Activated CD4-positive, alpha-beta T cell treated with anti-CD3 and anti-CD28 coated beads for 36 hours (primary cell): ENCODE results near the gene PTPN12. TPM values are rescaled to one million over a fixed set of nuclear protein-coding genes. Genes with fewer than 3 reads are reported as not detected.
"Not testable (repeated sequence)": the region's sequence is repeated elsewhere in the genome, so short reads cannot be mapped to it uniquely, and the experiment has no call there.

ENCODE experiments used
- ATAC-seq: fragments of 200-7000 bp; cut with Tn5 transposase; one replicate; pipeline ENCODE4 v1.10.0; 2021; ENCODE audit warnings: mild to moderate bottlenecking, moderate library complexity
- CTCF ChIA-PET: fragments of 350-600 bp; sonication (Branson Sonifier 250); formaldehyde crosslinking; loops from one replicate; lab custom pipeline; 2021; ENCODE audit warnings: antibody characterized with exemption; lab: Charles Lee
- POLR2A ChIA-PET: fragments of 350-600 bp; sonication (Branson Sonifier 250); formaldehyde crosslinking; loops from one replicate; lab custom pipeline; 2021; ENCODE audit warnings: antibody characterized with exemption, inconsistent platforms; lab: Charles Lee
- DNase-seq: peaks from one replicate; pipeline ENCODE4 v3.0.0-alpha.2; 2020
- H3K27ac Mint-ChIP-seq: one replicate; pipeline ENCODE4 v1.8.0; 2021; ENCODE audit warnings: mixed read lengths
- H3K27me3 Mint-ChIP-seq: one replicate; pipeline ENCODE4 v1.8.0; 2021; ENCODE audit warnings: mixed read lengths
- H3K36me3 Mint-ChIP-seq: one replicate; pipeline ENCODE4 v1.8.0; 2021; ENCODE audit warnings: low read depth, mixed read lengths
- H3K4me1 Mint-ChIP-seq: one replicate; pipeline ENCODE4 v1.8.0; 2021; ENCODE audit warnings: mixed read lengths
- H3K4me3 Mint-ChIP-seq: one replicate; pipeline ENCODE4 v1.8.0; 2021; ENCODE audit warnings: mild to moderate bottlenecking, moderate library complexity, mixed read lengths
- H3K9me3 Mint-ChIP-seq: one replicate; pipeline ENCODE4 v1.8.0; 2021; ENCODE audit warnings: low read depth, mixed read lengths
- intact Hi-C, 2 experiments: fragments of 100-400 bp; cut with DNase I in 1 of 2; cut with micrococcal nuclease in 1 of 2; formaldehyde crosslinking; loops; one replicate each; pipeline versions ENCODE4 v1.14.2 to v1.15.1; 2022 to 2024; cut with DNase I, micrococcal nuclease
- total RNA-seq, 2 experiments: library from RNA; stranded (reverse); gene quantifications; one replicate each; pipeline ENCODE4 v1.2.3, GENCODE V29; 2021

The PTPN12 gene
- total RNA-seq, 2 experiments from 2014 or later, result 8.5 to 12.0 TPM

DNA sequence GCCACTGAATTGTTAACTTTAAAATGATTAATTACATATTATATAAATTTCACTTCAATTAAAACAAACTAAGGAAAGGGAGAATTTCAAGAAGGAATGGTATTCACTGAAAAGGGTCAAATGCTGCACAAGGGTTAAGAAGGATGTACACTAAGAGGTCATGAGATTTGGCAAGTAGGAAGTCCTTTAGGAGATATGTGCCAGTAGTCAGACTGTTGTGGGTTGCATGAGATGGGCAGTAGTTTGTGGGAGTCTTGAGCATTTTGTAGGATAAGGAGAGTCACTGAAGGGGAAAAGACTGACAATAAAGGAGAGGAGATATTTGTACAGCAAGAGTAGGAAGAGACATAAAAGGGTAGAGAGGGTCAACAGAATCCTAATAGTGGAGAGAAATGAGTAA lies 12.4 kb upstream of the PTPN12 start:
- no peak for DNase-seq
- intact Hi-C loops, result no loop called here
- Mint-ChIP-seq H3K9me3 (no peaks in the 10 kb centered on the region), H3K4me3 (no peak overlapping the region), H3K4me1 (peaks cover 2% of the 10 kb centered on the region), H3K36me3 (no peaks in the 10 kb centered on the region), H3K27me3 (no peaks in the 10 kb centered on the region), H3K27ac (no peak overlapping the region)
- ChIA-PET CTCF (no interaction called here), POLR2A (no interaction called here)
- no peak for ATAC-seq

DNA sequence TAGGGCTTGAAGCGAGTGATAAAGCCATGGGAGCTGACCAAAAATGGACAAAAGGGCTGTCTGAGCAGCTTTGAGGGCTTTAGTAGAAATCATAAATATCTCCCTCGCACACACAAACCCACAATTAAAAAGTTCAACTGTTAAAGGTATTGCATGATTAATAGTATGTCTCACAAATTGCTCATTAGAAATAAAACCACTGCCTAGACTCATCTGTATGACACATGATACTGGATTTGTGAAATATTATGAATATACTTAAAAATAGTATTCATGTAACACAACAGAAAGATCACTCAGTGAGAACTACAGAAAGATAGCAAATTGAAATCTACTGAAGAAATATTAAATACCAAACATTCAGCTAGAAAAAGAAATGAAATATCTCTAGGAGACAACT lies 11.9 kb upstream of the PTPN12 start:
- no peak overlapping the region for H3K27ac Mint-ChIP-seq
- intact Hi-C loops, result no loop called here

DNA sequence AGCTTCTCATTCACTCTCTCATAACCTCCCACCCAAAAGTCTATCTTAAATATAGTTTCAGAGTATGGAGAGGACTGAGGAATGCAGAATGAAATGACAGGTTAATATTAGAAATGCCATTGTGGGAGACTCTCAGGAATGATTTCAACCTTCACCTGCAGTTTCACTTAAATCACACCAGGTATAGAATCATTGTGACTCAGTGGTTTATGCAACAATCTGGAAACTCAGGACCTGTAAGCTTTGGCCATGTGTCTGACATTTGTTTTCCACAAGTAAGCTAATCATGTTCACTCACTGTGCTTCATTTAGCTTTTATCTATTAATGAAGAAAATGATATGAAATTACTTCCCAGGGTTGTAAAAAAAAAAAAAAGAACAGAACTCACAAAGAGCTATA lies 8.7 kb upstream of the PTPN12 start:
- Mint-ChIP-seq H3K4me1 (peaks cover 5% of the 10 kb centered on the region), H3K27ac (no peak overlapping the region), H3K9me3 (no peaks in the 10 kb centered on the region), H3K36me3 (no peaks in the 10 kb centered on the region), H3K4me3 (no peak overlapping the region), H3K27me3 (no peaks in the 10 kb centered on the region)
- POLR2A ChIA-PET, result no interaction called here
- CTCF ChIA-PET, result interaction anchor here (0.6 to 0.7 kb wide), 2 partner anchors 13 to 61 kb away, joined by 3 to 5 read pairs; no protein-coding TSS in a partner anchor
- DNase-seq (no peak), ATAC-seq (no peak)
- intact Hi-C loops, result no loop called here

More for the DNA sequence above, 11.9 kb upstream of the PTPN12 start:
- H3K4me1 Mint-ChIP-seq, result peaks cover 2% of the 10 kb centered on the region
- H3K27me3 Mint-ChIP-seq, result no peaks in the 10 kb centered on the region
- POLR2A ChIA-PET, result no interaction called here
- DNase-seq, result no peak
- H3K4me3 Mint-ChIP-seq, result no peak overlapping the region
- H3K36me3 Mint-ChIP-seq, result no peaks in the 10 kb centered on the region
- ATAC-seq, result no peak
- CTCF ChIA-PET, result no interaction called here
- H3K9me3 Mint-ChIP-seq, result no peaks in the 10 kb centered on the region

DNA sequence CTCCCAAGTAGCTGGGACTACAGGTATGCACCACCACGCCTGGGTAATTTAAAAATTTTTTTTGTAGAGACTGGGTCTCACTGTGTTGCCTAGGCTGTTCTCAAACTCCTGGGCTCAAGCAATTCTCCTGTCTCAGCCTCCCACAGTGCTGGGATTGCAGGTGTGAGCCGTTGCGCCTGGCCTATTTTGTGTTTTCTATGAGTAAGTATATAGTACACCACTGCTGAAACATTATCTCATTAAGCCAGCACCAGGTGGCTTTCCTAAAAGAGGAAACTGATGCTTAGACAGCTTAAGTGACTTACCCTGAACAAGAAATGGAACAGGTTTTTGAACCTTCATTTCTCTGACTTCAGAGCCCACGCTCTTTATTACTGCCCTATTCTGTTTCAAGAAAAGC lies 7.8 kb upstream of the PTPN12 start:
- Mint-ChIP-seq H3K9me3 (no peaks in the 10 kb centered on the region), H3K27ac (no peak overlapping the region), H3K36me3 (no peaks in the 10 kb centered on the region), H3K4me1 (peaks cover 5% of the 10 kb centered on the region), H3K4me3 (no peak overlapping the region), H3K27me3 (no peaks in the 10 kb centered on the region)
- ChIA-PET CTCF (no interaction called here), POLR2A (interaction anchor here (0.7 kb wide), 1 partner anchor 192 kb away, joined by 3 read pairs; no protein-coding TSS in a partner anchor)
- DNase-seq (no peak), ATAC-seq (no peak)
- intact Hi-C loops, result no loop called here

DNA sequence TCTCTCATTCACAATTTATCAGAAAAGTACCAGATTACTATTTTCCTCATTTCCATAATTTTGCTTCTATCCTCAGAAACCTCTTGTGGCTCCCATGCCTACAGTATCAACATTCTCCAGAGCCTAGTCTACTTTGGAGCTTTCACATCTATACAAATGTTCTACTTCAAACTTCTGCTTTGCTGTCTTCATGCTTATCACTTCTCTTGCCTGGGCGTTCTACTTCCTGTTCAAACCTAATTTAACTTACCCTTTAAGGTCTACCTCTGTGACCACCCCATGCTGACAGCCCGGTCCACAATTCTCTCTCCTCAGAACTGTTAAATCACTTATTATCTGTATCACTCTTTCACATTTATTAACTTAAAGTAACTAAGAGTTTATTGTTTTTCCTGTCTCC lies 6.1 kb upstream of the PTPN12 start:
- H3K27ac Mint-ChIP-seq, result no peak overlapping the region
- ChIA-PET CTCF (interaction anchor here (0.6 kb wide), 1 partner anchor 229 kb away, joined by 3 read pairs; no protein-coding TSS in a partner anchor), POLR2A (no interaction called here)
- no peak for DNase-seq
- intact Hi-C loops, result no loop called here
- no peaks in the 10 kb centered on the region for H3K27me3 Mint-ChIP-seq
- H3K36me3 Mint-ChIP-seq, result no peaks in the 10 kb centered on the region
- no peaks in the 10 kb centered on the region for H3K9me3 Mint-ChIP-seq
- peaks cover 7% of the 10 kb centered on the region for H3K4me1 Mint-ChIP-seq
- no peak overlapping the region for H3K4me3 Mint-ChIP-seq
- ATAC-seq, result no peak

DNA sequence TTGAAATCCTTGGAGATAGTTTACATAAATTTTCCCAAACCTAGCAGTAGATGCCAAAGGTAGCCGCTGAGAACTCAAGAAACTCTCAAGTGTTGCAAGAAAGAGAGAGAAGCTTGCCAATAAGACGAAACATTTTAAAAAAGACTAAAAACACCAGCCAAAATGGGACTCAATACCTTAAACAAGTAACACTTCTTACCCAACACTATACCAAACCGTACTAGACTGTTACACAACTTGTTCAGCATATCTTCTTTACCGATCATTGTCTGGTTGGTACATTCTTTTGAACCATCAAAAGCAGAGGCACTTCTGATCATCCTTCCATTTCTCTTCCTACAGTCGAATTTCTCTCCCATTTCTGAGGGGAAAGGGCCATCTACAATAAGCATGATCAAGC lies 4.8 kb upstream of the PTPN12 start:
- Mint-ChIP-seq H3K9me3 (no peaks in the 10 kb centered on the region), H3K4me3 (no peak overlapping the region), H3K27ac (no peak overlapping the region), H3K4me1 (peaks cover 8% of the 10 kb centered on the region), H3K27me3 (no peaks in the 10 kb centered on the region), H3K36me3 (no peaks in the 10 kb centered on the region)
- CTCF ChIA-PET, result no interaction called here
- DNase-seq (no peak), ATAC-seq (no peak)
- POLR2A ChIA-PET, result no interaction called here
- intact Hi-C loops, result no loop called here

DNA sequence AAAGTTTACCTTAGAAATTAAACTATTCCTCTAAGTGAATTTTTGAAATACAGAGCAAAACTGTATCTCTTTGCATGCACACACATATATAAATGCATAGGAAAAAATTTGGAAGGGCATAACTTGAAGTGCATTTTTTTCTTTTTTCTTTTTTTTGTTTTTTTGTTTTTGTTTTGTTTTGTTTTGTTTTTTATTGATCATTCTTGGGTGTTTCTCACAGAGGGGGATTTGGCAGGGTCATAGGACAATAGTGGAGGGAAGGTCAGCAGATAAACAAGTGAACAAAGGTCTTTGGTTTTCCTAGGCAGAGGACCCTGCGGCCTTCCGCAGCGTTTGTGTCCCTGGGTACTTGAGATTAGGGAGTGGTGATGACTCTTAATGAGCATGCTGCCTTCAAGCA lies 4.4 kb upstream of the PTPN12 start:
- intact Hi-C loops, H3K27me3 Mint-ChIP-seq, H3K4me3 Mint-ChIP-seq, DNase-seq, POLR2A ChIA-PET, H3K27ac Mint-ChIP-seq, H3K9me3 Mint-ChIP-seq, CTCF ChIA-PET, H3K4me1 Mint-ChIP-seq, H3K36me3 Mint-ChIP-seq, ATAC-seq: not testable (repeated sequence)

DNA sequence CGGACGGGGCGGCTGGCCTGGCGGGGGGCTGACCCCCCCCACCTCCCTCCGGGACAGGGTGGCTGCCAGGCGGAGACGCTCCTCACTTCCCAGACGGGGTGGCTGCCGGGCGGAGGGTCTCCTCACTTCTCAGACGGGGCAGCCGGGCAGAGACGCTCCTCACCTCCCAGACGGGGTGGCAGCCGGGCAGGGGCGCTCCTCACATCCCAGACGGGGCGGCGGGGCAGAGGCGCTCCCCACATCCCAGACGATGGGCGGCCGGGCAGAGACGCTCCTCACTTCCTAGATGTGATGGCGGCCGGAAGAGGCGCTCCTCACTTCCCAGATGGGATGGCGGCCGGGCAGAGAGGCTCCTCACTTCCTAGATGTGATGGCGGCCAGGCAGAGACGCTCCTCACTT lies 3.0 kb upstream of the PTPN12 start:
- ATAC-seq, H3K9me3 Mint-ChIP-seq, H3K27ac Mint-ChIP-seq, DNase-seq, POLR2A ChIA-PET, H3K36me3 Mint-ChIP-seq, H3K4me3 Mint-ChIP-seq, intact Hi-C loops, H3K27me3 Mint-ChIP-seq, H3K4me1 Mint-ChIP-seq, CTCF ChIA-PET: not testable (repeated sequence)

DNA sequence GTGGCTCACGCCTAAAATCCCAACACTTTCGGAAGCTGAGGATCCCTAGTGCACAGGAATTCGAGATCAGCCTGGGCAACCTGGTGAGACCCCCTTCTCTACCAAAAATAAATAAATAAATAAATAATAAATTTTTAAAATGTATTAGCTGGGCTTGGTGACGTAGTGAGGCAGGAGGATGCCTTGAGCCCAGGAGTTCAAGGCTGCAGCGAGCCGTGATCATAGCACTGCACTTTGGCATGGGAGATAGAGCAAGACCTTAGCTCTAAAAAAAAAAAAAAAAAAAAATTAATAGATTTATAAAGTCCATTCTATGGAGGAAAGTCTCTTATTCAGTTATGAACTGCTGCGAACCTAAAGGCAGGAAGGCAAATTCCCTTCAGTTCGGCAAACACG lies 1.1 kb upstream of the PTPN12 start:
- Mint-ChIP-seq H3K9me3 (no peaks in the 10 kb centered on the region), H3K27ac (peak overlapping the region; percentile 91), H3K4me1 (peaks cover 9% of the 10 kb centered on the region), H3K36me3 (no peaks in the 10 kb centered on the region), H3K4me3 (peak overlapping the region; percentile 95), H3K27me3 (no peaks in the 10 kb centered on the region)
- CTCF ChIA-PET, result interaction anchor here (1.2 kb wide), 1 partner anchor 10 kb away, joined by 3 read pairs; no protein-coding TSS in a partner anchor
- ATAC-seq (no peak), DNase-seq (no peak)
- intact Hi-C loops, result loop anchor here (1.0 to 5.0 kb wide), 11 partner anchors 119 to 413 kb away; partner anchors contain the start of genes GSAP (in 2 of the 2), PHTF2 (in 2 of the 2), TMEM60 (in 2 of the 2) and CCDC146 (in 1 of the 2)
- POLR2A ChIA-PET, result no interaction called here

DNA sequence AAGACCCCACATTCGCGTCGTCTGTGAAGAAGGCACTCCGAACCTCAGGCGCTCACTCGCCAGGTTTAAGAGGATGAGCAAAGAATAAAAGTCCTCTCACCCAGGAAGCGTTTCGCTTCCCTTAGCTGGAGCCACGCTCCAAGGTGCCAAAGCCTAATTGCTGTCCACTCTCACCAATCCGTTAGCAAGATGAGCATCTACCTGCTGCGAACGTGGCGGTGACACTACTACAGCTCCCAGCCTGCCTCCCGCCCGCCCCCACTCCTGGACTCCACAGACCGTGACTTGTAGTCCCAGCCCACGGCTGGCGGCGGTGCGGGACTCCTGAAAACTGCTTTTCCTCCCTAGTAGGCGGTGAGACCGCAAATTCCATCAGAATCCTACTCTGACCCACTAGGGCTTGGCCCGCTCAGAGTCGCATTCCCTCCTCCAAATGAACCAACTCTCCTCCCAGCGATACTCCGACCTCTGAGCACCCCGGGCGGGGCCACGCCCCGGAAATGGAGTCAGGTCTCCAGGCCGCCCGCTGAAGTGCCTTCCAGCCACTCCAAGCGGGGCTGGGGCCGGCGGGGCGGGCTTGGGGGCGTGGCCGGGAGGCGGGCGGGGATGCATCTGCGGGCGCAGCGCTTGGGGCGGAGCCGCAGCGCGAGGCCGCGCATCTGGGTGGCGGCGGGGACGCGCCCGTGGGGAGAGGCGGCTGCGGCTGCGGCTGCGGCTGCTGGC lies 521 bp upstream of the PTPN12 start:
- ChIA-PET CTCF (interaction anchor here (1.2 kb wide), 1 partner anchor 9 kb away, joined by 3 read pairs; no protein-coding TSS in a partner anchor), POLR2A (interaction anchor here (0.5 kb wide), 1 partner anchor 66 kb away, joined by 3 read pairs; no protein-coding TSS in a partner anchor)

DNA sequence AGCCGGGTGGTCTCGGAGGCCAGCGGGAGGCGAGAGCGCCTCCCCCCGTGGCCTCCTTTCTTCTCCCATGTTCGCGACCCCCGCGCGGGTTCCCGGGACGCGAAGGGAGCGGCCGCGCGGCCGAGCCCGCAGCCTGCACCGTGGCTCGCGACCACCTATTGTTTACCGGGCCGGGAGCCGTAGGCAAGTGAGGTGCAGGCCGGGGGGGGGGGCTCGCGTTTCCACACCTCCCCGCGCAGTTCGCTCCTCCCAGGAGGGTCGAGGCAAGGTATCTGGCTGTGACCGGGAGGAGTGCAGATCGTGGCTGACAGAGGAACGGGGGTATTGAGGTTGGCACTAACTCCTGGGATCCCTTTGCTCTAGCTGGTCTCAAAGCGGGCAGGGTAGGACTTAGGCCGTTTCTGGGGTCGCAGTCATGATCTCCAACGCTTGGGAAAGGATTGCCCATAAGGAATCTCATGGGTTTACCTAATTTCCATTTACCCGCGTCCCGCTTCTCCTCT lies 734 bp downstream of the PTPN12 start:
- no peaks in the 10 kb centered on the region for H3K36me3 Mint-ChIP-seq
- ChIA-PET POLR2A (no interaction called here), CTCF (no interaction called here)
- H3K4me1 Mint-ChIP-seq, result peaks cover 19% of the 10 kb centered on the region
- no peaks in the 10 kb centered on the region for H3K9me3 Mint-ChIP-seq
- intact Hi-C loops, result loop anchor here (1.0 to 5.0 kb wide), 10 partner anchors 121 to 415 kb away; partner anchors contain the start of genes GSAP (in 2 of the 2), CCDC146 (in 1 of the 2), PHTF2 (in 1 of the 2) and RSBN1L (in 1 of the 2)
- H3K27ac Mint-ChIP-seq, result peak overlapping the region; percentile 47
- H3K4me3 Mint-ChIP-seq, result peak overlapping the region; percentile 95
- DNase-seq (peak; percentile 50), ATAC-seq (no peak)
- no peaks in the 10 kb centered on the region for H3K27me3 Mint-ChIP-seq

More for the DNA sequence above, 521 bp upstream of the PTPN12 start:
- Mint-ChIP-seq H3K27ac (peak overlapping the region; percentile 91), H3K4me3 (peak overlapping the region; percentile 95), H3K36me3 (no peaks in the 10 kb centered on the region), H3K27me3 (no peaks in the 10 kb centered on the region), H3K4me1 (peaks cover 9% of the 10 kb centered on the region), H3K9me3 (no peaks in the 10 kb centered on the region)
- DNase-seq (peak; percentile 99), ATAC-seq (peak; percentile 96)
- intact Hi-C loops, result loop anchor here (1.0 to 5.0 kb wide), 11 partner anchors 119 to 414 kb away; partner anchors contain the start of genes GSAP (in 2 of the 2), PHTF2 (in 2 of the 2), RSBN1L (in 2 of the 2) and TMEM60 (in 2 of the 2)
